Ascending aorta (tissue), 2 donors: ENCODE measurements around the gene HMGN1. TPM values are rescaled to one million over a fixed set of nuclear protein-coding genes. Genes with fewer than 3 reads are reported as not detected.
"Not testable (repeated sequence)": the region's sequence is repeated elsewhere in the genome, so short reads cannot be mapped to it uniquely, and the experiment has no call there.

ENCODE experiments used
- DNase-seq, 2 donors: peaks; one replicate each; pipeline ENCODE4 v3.0.0-alpha.2; 2019; ENCODE audit warnings: low spot score in 2 of 2
- H3K27ac ChIP-seq, 2 donors: fragments of 200-600 bp; sonication (generic); one replicate each; pipeline ENCODE4 v1.5.1; 2016 to 2017; ENCODE audit warnings: mild to moderate bottlenecking in 1 of 2
- H3K27me3 ChIP-seq: fragments of 200-600 bp; sonication (generic); one replicate; pipeline ENCODE4 v1.5.1; 2017
- H3K36me3 ChIP-seq, 2 donors: fragments of 200-600 bp; sonication (generic); one replicate each; pipeline ENCODE4 v1.5.1; 2016
- H3K4me1 ChIP-seq, 2 donors: fragments of 200-600 bp; sonication (generic); one replicate each; pipeline ENCODE4 v1.5.1; 2016 to 2017; ENCODE audit warnings: mild to moderate bottlenecking in 1 of 2
- H3K4me3 ChIP-seq, 2 donors: fragments of 200-600 bp; sonication (generic); one replicate each; pipeline ENCODE4 v1.5.1; 2016 to 2017; ENCODE audit warnings: mild to moderate bottlenecking in 1 of 2
- H3K9me3 ChIP-seq, 2 donors: fragments of 200-600 bp; sonication (generic); one replicate each; pipeline ENCODE4 v1.5.1; 2016
- intact Hi-C: fragments of 100-400 bp; cut with DNase I; formaldehyde crosslinking; loops from one replicate; pipeline ENCODE4 v1.15.1; 2023
- total RNA-seq: library from RNA; depleted of rRNA; stranded (reverse); fragments of >200 nt; gene quantifications from one replicate; pipeline ENCODE4 v1.1.0, GENCODE V29; 2016
- TF ChIP-seq, protein P1 (sequence below), 3 experiments: fragments of 200-600 bp in 2 of 3; fragments of 450-650 bp in 1 of 3; sonication (generic) in 2 of 3; IDR thresholded peaks; one replicate each; pipeline ENCODE4 v1.5.1; 2016 to 2019; ENCODE audit warnings: antibody characterized with exemption in 3 of 3, mild to moderate bottlenecking in 1 of 3, moderate library complexity in 1 of 3

The HMGN1 gene
- total RNA-seq, 1 donor from 2014 or later = 22.7 TPM

DNA sequence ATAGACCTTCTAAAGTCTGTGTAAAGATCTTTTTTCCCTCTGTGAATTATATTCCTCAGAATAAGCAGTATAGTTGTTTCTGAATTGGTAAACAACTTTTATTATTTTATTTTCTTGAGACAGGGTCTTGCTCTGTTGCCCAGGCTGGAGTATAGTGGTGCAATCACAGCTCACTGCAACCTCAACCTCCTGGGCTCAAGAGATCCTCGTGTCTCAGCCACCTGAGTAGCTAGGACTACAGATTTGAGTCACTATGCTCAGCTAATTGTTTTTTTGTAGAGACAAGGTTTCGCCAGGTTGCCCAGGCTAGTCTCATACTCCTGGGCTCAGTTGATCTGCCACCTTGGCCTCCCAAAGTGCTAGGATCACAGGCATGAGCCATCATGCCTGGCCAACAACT is 26.6 kb upstream of the HMGN1 start:
- H3K27ac ChIP-seq = no peak overlapping the region
- no peaks in the 10 kb centered on the region for H3K27me3 ChIP-seq
- no peaks in the 10 kb centered on the region for H3K36me3 ChIP-seq
- intact Hi-C loops = no loop called here
- no peak for DNase-seq
- TF ChIP-seq, protein P1, sequence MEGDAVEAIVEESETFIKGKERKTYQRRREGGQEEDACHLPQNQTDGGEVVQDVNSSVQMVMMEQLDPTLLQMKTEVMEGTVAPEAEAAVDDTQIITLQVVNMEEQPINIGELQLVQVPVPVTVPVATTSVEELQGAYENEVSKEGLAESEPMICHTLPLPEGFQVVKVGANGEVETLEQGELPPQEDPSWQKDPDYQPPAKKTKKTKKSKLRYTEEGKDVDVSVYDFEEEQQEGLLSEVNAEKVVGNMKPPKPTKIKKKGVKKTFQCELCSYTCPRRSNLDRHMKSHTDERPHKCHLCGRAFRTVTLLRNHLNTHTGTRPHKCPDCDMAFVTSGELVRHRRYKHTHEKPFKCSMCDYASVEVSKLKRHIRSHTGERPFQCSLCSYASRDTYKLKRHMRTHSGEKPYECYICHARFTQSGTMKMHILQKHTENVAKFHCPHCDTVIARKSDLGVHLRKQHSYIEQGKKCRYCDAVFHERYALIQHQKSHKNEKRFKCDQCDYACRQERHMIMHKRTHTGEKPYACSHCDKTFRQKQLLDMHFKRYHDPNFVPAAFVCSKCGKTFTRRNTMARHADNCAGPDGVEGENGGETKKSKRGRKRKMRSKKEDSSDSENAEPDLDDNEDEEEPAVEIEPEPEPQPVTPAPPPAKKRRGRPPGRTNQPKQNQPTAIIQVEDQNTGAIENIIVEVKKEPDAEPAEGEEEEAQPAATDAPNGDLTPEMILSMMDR (IDR thresholded peaks at IDR 0.05) = no peak
- H3K9me3 ChIP-seq = no peaks in the 10 kb centered on the region
- H3K4me3 ChIP-seq = no peak overlapping the region
- H3K4me1 ChIP-seq = peaks cover 0 to 3% of the 10 kb centered on the region in 2 donors

- Histone ChIP-seq H3K4me1 (no peaks in the 10 kb centered on the region), H3K4me3 (no peak overlapping the region), H3K27ac (no peak overlapping the region), H3K9me3 (no peaks in the 10 kb centered on the region), H3K36me3 (no peaks in the 10 kb centered on the region), H3K27me3 (no peaks in the 10 kb centered on the region)
- no peak for DNase-seq
- intact Hi-C loops = no loop called here
- TF ChIP-seq, protein P1 (IDR thresholded peaks at IDR 0.05) = peak in 1 of 3 experiments; percentile 1
These were observed 25.2 kb upstream of the HMGN1 start for GRCh38 chr21:39374046-39374445.

DNA sequence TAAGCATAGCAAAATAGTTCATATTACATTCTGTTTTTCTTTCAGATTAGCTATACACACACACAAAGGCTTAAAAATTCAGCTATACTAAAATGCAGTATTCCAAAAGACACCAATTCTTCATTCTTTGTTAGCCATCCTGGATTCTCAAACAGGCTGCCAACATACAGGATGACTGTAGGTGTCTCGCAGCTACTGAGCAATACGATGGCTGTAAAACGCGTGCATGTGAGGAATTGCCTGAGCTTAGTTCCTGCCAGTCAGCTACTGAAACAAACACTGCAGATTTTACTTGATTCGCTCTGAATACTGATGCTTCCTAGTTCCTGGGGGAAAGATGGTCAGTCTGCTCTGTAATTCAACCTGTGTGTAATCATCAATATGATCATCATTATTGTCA is 24.7 kb upstream of the HMGN1 start:
- Histone ChIP-seq H3K27me3 (no peaks in the 10 kb centered on the region), H3K36me3 (no peaks in the 10 kb centered on the region), H3K9me3 (no peaks in the 10 kb centered on the region), H3K4me1 (no peaks in the 10 kb centered on the region), H3K27ac (no peak overlapping the region), H3K4me3 (no peak overlapping the region)
- TF ChIP-seq, protein P1 (IDR thresholded peaks at IDR 0.05) = peak in 1 of 3 experiments; percentile 2
- no peak for DNase-seq
- intact Hi-C loops = no loop called here

DNA sequence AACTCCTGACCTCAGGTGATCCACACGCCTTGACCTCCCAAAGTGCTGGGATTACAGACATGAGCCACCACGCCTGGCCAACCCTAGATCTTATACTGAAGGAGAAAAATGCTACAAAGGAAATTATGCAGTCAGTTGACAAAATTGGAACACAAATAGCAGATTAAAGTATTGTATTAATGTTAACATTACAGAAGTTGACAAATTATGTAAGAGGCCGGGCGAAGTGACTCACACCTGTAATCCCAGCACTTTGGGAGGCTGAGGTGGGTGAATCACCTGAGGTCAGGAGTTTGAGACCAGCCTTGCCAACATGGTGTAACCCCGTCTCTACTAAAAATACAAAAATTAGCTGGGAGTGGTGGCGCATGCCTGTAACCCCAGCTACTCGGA is 21.0 kb upstream of the HMGN1 start:
- H3K9me3 ChIP-seq, intact Hi-C loops, H3K36me3 ChIP-seq, H3K27me3 ChIP-seq, H3K4me1 ChIP-seq, DNase-seq, H3K4me3 ChIP-seq, H3K27ac ChIP-seq: not testable (repeated sequence)

DNA sequence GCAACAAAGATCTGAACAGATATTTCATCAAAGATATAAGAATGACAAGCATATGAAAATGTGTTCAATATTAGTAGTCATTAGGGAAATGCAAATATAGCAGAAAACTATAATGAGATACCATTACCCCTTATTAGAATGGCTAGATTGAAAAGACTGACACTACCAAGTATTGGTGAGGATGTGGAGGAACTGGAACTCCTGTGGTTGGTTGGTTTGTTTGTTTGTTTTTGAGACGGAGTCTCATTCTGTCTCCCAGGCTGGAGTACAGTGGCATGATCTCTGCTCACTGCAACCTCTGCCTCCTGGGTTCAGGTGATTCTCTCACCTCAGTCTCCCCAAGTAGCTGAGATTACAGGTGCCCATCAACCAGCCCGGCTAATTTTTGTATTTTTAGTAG is 18.9 kb upstream of the HMGN1 start:
- Histone ChIP-seq H3K27ac (no peak overlapping the region), H3K4me1 (peaks cover 0 to 5% of the 10 kb centered on the region in 2 donors), H3K9me3 (no peaks in the 10 kb centered on the region), H3K27me3 (no peaks in the 10 kb centered on the region), H3K36me3 (no peaks in the 10 kb centered on the region), H3K4me3 (no peak overlapping the region)
- DNase-seq = no peak
- intact Hi-C loops = no loop called here
- TF ChIP-seq, protein P1 (IDR thresholded peaks at IDR 0.05) = no peak

- no peaks in the 10 kb centered on the region for H3K27me3 ChIP-seq
- TF ChIP-seq, protein P1 (IDR thresholded peaks at IDR 0.05) = no peak
- H3K4me1 ChIP-seq = peaks cover 0 to 5% of the 10 kb centered on the region in 2 donors
These were observed 17.7 kb upstream of the HMGN1 start for GRCh38 chr21:39366563-39366962.

More at GRCh38 chr21:39366563-39366962, 17.7 kb upstream of the HMGN1 start:
- Histone ChIP-seq H3K4me3 (no peak overlapping the region), H3K27ac (no peak overlapping the region), H3K36me3 (no peaks in the 10 kb centered on the region), H3K9me3 (no peaks in the 10 kb centered on the region)
- intact Hi-C loops = no loop called here
- no peak for DNase-seq
